Measurements from ENCODE around the gene ZNF598.

ZNF598 gene

GRCh38 chr16:2025251-2025650 is 15.6 kb upstream of the ZNF598 start:
- H3K4me3 ChIP-seq (ENCODE audit: low read depth, low read length) = no peak overlapping the region
- H3K36me3 ChIP-seq (ENCODE audit: control insufficient read depth in 2 of 2, insufficient read depth in 1 of 2, low read length in 2 of 2) = peaks cover 0 to 4% of the 10 kb centered on the region in 2 experiments; a peak in 1 of 3 replicates
- TF ChIP-seq ZNF302 (tag by site-specific recombination; IDR thresholded peaks at IDR 0.05; ENCODE audit: low read depth) (no peak), ZNF660 (tag by site-specific recombination; IDR thresholded peaks at IDR 0.05) (no peak), ZNF433 (tag by site-specific recombination; IDR thresholded peaks at IDR 0.05; ENCODE audit: low read depth) (no peak), ZNF654 (tag by site-specific recombination; IDR thresholded peaks at IDR 0.05; ENCODE audit: low read depth) (no peak), ZNF501 (tag by site-specific recombination; IDR thresholded peaks at IDR 0.05) (no peak), ZNF473 (tag by site-specific recombination; IDR thresholded peaks at IDR 0.05) (no peak), ZBTB7A (tag by site-specific recombination; IDR thresholded peaks at IDR 0.05; ENCODE audit: low read depth) (no peak), ZXDB (tag by site-specific recombination; IDR thresholded peaks at IDR 0.05) (no peak), ZNF354C (tag by site-specific recombination; IDR thresholded peaks at IDR 0.05; ENCODE audit: borderline replicate concordance, low read depth) (no peak), ZBTB8A (tag by site-specific recombination; IDR thresholded peaks at IDR 0.05) (no peak), ZNF211 (tag by site-specific recombination; IDR thresholded peaks at IDR 0.05; ENCODE audit: low read depth) (no peak), HOXD13 (CRISPR knock-in tag; IDR thresholded peaks at IDR 0.05; ENCODE audit: borderline replicate concordance) (no peak), ZNF561 (tag by site-specific recombination; IDR thresholded peaks at IDR 0.05; ENCODE audit: borderline replicate concordance) (no peak), HOXA7 (CRISPR knock-in tag; IDR thresholded peaks at IDR 0.05; ENCODE audit: borderline replicate concordance) (no peak), YY2 (tag by site-specific recombination; IDR thresholded peaks at IDR 0.05) (no peak), ZNF37A (tag by site-specific recombination; IDR thresholded peaks at IDR 0.05) (no peak), ZNF223 (tag by site-specific recombination; IDR thresholded peaks at IDR 0.05) (no peak), ZNF23 (tag by site-specific recombination; IDR thresholded peaks at IDR 0.05; ENCODE audit: borderline replicate concordance) (no peak), ZNF544 (tag by site-specific recombination; IDR thresholded peaks at IDR 0.05) (no peak)
- TF ChIP-seq, protein P1, sequence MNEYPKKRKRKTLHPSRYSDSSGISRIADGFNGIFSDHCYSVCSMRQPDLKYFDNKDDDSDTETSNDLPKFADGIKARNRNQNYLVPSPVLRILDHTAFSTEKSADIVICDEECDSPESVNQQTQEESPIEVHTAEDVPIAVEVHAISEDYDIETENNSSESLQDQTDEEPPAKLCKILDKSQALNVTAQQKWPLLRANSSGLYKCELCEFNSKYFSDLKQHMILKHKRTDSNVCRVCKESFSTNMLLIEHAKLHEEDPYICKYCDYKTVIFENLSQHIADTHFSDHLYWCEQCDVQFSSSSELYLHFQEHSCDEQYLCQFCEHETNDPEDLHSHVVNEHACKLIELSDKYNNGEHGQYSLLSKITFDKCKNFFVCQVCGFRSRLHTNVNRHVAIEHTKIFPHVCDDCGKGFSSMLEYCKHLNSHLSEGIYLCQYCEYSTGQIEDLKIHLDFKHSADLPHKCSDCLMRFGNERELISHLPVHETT (tag by site-specific recombination; IDR thresholded peaks at IDR 0.05) = no peak
- ChIA-PET POLR2A (interaction anchor here (1.3 kb wide), 1 partner anchor 130 kb away, joined by 5 read pairs; the partner anchor contains the start of gene TRAF7), CTCF (interaction anchor here (0.6 kb wide), 1 partner anchor 41 kb away, joined by 4 read pairs; no protein-coding TSS in a partner anchor)
- peaks cover 3% of the 10 kb centered on the region; the same call in 1 of the 2 replicates for H3K4me1 ChIP-seq (ENCODE audit: control insufficient read depth, insufficient read depth, low read length)
- no peaks in the 10 kb centered on the region for H3K9me3 ChIP-seq (ENCODE audit: control insufficient read depth, insufficient read depth, low read depth, low read length)
- H3K27ac ChIP-seq (ENCODE audit: extremely low read depth, low read depth, low read length) = no peak overlapping the region

GRCh38 chr16:2024032-2024420 is 14.4 kb upstream of the ZNF598 start:
- POLR2A ChIA-PET = interaction anchor here (1.0 to 3.2 kb wide), 2 partner anchors 113 to 131 kb away, joined by 4 to 18 read pairs; partner anchors contain the start of gene TRAF7
- Histone ChIP-seq H3K4me3 (ENCODE audit: low read depth, low read length) (no peak overlapping the region), H3K36me3 (ENCODE audit: control insufficient read depth in 2 of 2, insufficient read depth in 1 of 2, low read length in 2 of 2) (no peaks in the 10 kb centered on the region), H3K4me1 (ENCODE audit: control insufficient read depth, insufficient read depth, low read length) (peaks cover 3% of the 10 kb centered on the region; the same call in 1 of the 2 replicates), H3K9me3 (ENCODE audit: control insufficient read depth, insufficient read depth, low read depth, low read length) (no peaks in the 10 kb centered on the region), H3K27ac (ENCODE audit: extremely low read depth, low read depth, low read length) (no peak overlapping the region)
- CTCF ChIA-PET = interaction anchor here (2.2 to 3.9 kb wide), 3 partner anchors 11 to 130 kb away, joined by 11 to 35 read pairs (median 20); partner anchors contain the start of gene TRAF7
- TF ChIP-seq OSR2 (tag by site-specific recombination; IDR thresholded peaks at IDR 0.05) (no peak), ZBTB1 (tag by site-specific recombination; IDR thresholded peaks at IDR 0.05) (no peak), ZNF221 (tag by site-specific recombination; IDR thresholded peaks at IDR 0.05; ENCODE audit: borderline replicate concordance) (no peak), ZNF394 (tag by site-specific recombination; IDR thresholded peaks at IDR 0.05; ENCODE audit: borderline replicate concordance) (no peak), ZBTB17 (tag by site-specific recombination; IDR thresholded peaks at IDR 0.05) (no peak), ZNF514 (tag by site-specific recombination; IDR thresholded peaks at IDR 0.05) (no peak), ZNF549 (tag by site-specific recombination; IDR thresholded peaks at IDR 0.05) (no peak), ZNF610 (tag by site-specific recombination; IDR thresholded peaks at IDR 0.05; ENCODE audit: borderline replicate concordance) (no peak), ZNF776 (tag by site-specific recombination; IDR thresholded peaks at IDR 0.05; ENCODE audit: borderline replicate concordance) (no peak), YY1 (tag by site-specific recombination; IDR thresholded peaks at IDR 0.05) (no peak)
- TF ChIP-seq, protein P2, sequence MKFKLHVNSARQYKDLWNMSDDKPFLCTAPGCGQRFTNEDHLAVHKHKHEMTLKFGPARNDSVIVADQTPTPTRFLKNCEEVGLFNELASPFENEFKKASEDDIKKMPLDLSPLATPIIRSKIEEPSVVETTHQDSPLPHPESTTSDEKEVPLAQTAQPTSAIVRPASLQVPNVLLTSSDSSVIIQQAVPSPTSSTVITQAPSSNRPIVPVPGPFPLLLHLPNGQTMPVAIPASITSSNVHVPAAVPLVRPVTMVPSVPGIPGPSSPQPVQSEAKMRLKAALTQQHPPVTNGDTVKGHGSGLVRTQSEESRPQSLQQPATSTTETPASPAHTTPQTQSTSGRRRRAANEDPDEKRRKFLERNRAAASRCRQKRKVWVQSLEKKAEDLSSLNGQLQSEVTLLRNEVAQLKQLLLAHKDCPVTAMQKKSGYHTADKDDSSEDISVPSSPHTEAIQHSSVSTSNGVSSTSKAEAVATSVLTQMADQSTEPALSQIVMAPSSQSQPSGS (tag by site-specific recombination; IDR thresholded peaks at IDR 0.05; ENCODE audit: low read depth) = no peak
